ENCODE results near the gene RAET1E. TPM values are rescaled to one million over a fixed set of nuclear protein-coding genes. Genes with fewer than 3 reads are reported as not detected.
A peak's percentile ranks its signal among the peaks of the same experiment; 100 is the strongest.

RAET1E gene
- total and polyA plus RNA-seq, 8 donors = 0.19 to 2.6 TPM; not detected in 6

GRCh38 chr6:149941583-149942460 lies 43.9 kb upstream of the RAET1E start, which contains the start of gene ULBP2:
ULBP2 (plus strand) TSS chr6:149942014; CDS start chr6:149942073, 59 bp downstream.
- Histone ChIP-seq H3K9me3 (no peaks in the 10 kb centered on the region), H3K36me3 (no peaks in the 10 kb centered on the region), H3K27me3 (peaks cover 23 to 89% (median 54%) of the 10 kb centered on the region in 3 donors), H3K4me1 (peaks cover 17 to 32% (median 28%) of the 10 kb centered on the region in 4 donors), H3K27ac (peak within 1 kb of the TSS in 1 of 5 donors; percentile 55), H3K4me3 (peak within 1 kb of the TSS; percentile 44 to 54 (median 48))
- intact Hi-C loops (cut with DNase I; ENCODE audit: low total_unique reads) = no loop called here
- no peak for TF ChIP-seq EP300 (IDR thresholded peaks at IDR 0.05)
- TF ChIP-seq POLR2AphosphoS5 (IDR thresholded peaks at IDR 0.05) = peak in 2 of 3 donors; percentile 47
- 1 to 2% (median 1%) methylated on average over 47 to 62 of the region's 62 CpGs for WGBS, 5 donors
- DNase-seq = peak; percentile 71 to 93

- H3K27me3 ChIP-seq = peaks cover 23 to 89% (median 64%) of the 10 kb centered on the region in 3 donors
- WGBS, 5 donors = 21 to 33% (median 28%) methylated on average over 6 of the region's 6 CpGs
- TF ChIP-seq POLR2AphosphoS5 (IDR thresholded peaks at IDR 0.05) = no peak
- no peak for TF ChIP-seq POLR2A (IDR thresholded peaks at IDR 0.05)
- TF ChIP-seq CTCF (IDR thresholded peaks at IDR 0.05) = no peak
- no peak for TF ChIP-seq EP300 (IDR thresholded peaks at IDR 0.05)
Observed at GRCh38 chr6:149940672-149940982, 42.7 kb upstream of the RAET1E start.

GRCh38 chr6:149939909-149940671 lies 42.2 kb upstream of the RAET1E start:
- intact Hi-C loops (cut with DNase I; ENCODE audit: low total_unique reads) = no loop called here

More at GRCh38 chr6:149940672-149940982, 42.7 kb upstream of the RAET1E start:
- Histone ChIP-seq H3K4me3 (no peak overlapping the region), H3K9me3 (no peaks in the 10 kb centered on the region), H3K36me3 (no peaks in the 10 kb centered on the region), H3K4me1 (peaks cover 17 to 32% (median 28%) of the 10 kb centered on the region in 4 donors), H3K27ac (no peak overlapping the region)
- no peak for DNase-seq
- intact Hi-C loops (cut with DNase I; ENCODE audit: low total_unique reads) = no loop called here

GRCh38 chr6:149939356-149939648 lies 41.4 kb upstream of the RAET1E start:
- Histone ChIP-seq H3K9me3 (no peaks in the 10 kb centered on the region), H3K27ac (no peak overlapping the region), H3K4me1 (peaks cover 17 to 32% (median 28%) of the 10 kb centered on the region in 4 donors), H3K4me3 (peak overlapping the region in 1 of 4 donors; percentile 57), H3K36me3 (no peaks in the 10 kb centered on the region), H3K27me3 (peaks cover 23 to 98% (median 77%) of the 10 kb centered on the region in 3 donors)
- DNase-seq = no peak
- intact Hi-C loops (cut with DNase I; ENCODE audit: low total_unique reads) = no loop called here
- TF ChIP-seq POLR2AphosphoS5 (IDR thresholded peaks at IDR 0.05) = no peak
- TF ChIP-seq EP300 (IDR thresholded peaks at IDR 0.05) = no peak
- TF ChIP-seq POLR2A (IDR thresholded peaks at IDR 0.05) = no peak
- TF ChIP-seq CTCF (IDR thresholded peaks at IDR 0.05) = no peak
- 18 to 42% (median 24%) methylated on average over 5 of the region's 5 CpGs for WGBS, 5 donors

More at GRCh38 chr6:149939909-149940671, 42.2 kb upstream of the RAET1E start:
- Histone ChIP-seq H3K36me3 (no peaks in the 10 kb centered on the region), H3K4me3 (no peak overlapping the region), H3K9me3 (no peaks in the 10 kb centered on the region), H3K27me3 (peaks cover 23 to 90% (median 69%) of the 10 kb centered on the region in 3 donors), H3K27ac (no peak overlapping the region), H3K4me1 (peaks cover 17 to 32% (median 28%) of the 10 kb centered on the region in 4 donors)
- TF ChIP-seq EP300 (IDR thresholded peaks at IDR 0.05) = no peak
- no peak for TF ChIP-seq POLR2AphosphoS5 (IDR thresholded peaks at IDR 0.05)
- TF ChIP-seq CTCF (IDR thresholded peaks at IDR 0.05) = no peak
- no peak for TF ChIP-seq POLR2A (IDR thresholded peaks at IDR 0.05)
- WGBS, 5 donors = 16 to 19% (median 18%) methylated on average over 4 to 6 of the region's 6 CpGs
- no peak for DNase-seq
